HG03064 (cell line): ENCODE results near the gene CCNT1.
A peak's percentile ranks its signal among the peaks of the same experiment; 100 is the strongest.
"Not testable (repeated sequence)": the region's sequence is repeated elsewhere in the genome, so short reads cannot be mapped to it uniquely, and the experiment has no call there.

Source experiments
- ATAC-seq: cut with Tn5 transposase; IDR thresholded peaks from one replicate; pipeline ENCODE4 v1.9.1; 2021; ENCODE audit warnings: low read depth; ENCODE audit not compliant: unreplicated experiment

The CCNT1 gene

GRCh38 chr12:48716493-48717251, at the start of gene CCNT1:
CCNT1 (minus strand) TSS chr12:48716707; CDS start chr12:48716675, 32 bp downstream.
- ATAC-seq: peak; percentile 98

GRCh38 chr12:48765753-48766162, 49.3 kb upstream of the CCNT1 start:
- ATAC-seq: no peak

- no peak for ATAC-seq
Measured at GRCh38 chr12:48764521-48764920, 48.0 kb upstream of the CCNT1 start.

DNA sequence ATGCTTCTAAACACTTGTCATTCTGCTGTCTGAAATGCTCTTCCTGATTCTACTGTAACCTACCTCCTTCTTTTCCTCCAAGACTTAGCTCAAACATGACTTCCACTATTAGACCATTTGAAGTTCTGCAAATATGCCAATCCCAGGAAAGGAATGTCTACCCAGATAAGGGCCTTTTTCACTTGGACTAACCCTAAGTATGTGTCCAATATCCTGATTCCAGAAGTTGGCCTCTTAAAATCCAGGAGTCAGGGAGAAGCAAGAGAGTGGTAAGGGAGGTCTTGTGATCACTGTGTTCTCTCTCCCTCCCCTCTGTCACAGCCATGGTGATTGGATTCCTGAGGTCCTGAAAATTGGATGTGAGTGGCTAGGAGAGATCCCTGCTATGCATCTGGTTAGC, 42.2 kb upstream of the CCNT1 start:
- ATAC-seq: no peak

DNA sequence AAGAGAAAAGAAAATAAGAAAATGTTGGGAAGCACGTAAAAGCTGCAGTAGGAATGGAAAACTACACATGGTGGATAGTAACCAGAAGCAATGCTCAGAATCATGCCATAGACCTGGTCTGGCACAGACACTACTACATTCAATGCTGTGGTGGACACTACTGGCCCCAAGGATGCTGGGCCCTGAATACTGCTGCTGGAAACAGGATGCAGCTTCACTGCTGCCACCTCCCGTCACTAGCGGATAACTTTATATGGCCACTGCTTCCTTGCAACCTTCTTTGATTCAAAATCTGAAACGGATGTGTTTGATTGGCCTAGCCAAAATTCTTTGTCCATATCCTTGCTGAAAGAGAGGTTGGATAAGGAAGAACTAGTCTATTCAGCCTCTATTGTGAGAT, 41.7 kb upstream of the CCNT1 start:
- ATAC-seq: no peak

- ATAC-seq: no peak
Measured at GRCh38 chr12:48750769-48751356, 34.4 kb upstream of the CCNT1 start.

DNA sequence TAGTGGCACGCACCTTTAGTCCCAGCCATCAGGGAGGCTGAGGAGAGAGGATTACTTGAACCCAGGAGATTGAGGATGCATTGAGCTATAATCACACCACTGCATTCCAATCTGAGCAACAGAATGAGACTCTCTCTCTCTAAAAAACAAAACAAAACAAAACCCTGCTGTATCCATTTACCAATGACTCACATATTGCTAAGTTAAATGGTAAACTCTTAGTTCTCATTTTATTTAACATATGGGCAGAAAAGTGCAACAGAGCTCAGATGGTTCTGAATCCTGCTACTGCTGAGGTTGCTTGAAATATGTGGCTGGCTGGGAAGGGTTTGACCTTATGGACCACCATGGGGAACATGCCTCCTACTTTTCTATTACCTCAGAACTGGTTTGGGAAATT, 33.7 kb upstream of the CCNT1 start:
- ATAC-seq: no peak

- no peak for ATAC-seq
Measured at GRCh38 chr12:48744251-48745008, 27.9 kb upstream of the CCNT1 start.

DNA sequence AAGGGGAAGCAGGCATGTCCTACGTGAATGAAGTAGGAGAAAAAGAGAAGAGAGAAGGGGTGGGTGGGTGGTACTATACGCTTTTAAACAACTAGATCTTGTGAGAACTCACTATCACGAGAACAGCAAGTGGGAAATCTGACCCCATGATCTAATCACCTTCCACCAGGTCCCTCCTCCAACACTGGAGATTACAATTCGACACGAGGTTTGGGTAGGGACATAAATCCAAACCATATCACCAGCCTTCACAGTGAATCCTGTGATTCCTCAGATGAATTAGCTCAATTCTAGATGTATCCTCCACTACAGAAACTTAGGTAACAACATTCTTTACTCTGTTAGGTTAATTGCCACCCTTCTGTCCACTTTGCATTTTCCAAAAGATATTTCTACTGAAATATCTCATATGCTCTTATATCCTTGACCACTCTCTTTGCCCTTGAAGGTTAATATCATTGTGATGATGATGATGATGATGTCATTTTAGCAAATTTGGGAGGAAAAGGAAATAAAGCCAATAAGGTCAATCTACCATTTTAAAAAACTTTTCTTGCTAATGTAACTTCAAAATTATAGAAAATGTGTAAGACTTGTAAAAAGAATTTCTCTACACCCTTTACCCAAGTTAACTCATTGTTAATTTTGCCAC, 23.2 kb upstream of the CCNT1 start:
- ATAC-seq: no peak

DNA sequence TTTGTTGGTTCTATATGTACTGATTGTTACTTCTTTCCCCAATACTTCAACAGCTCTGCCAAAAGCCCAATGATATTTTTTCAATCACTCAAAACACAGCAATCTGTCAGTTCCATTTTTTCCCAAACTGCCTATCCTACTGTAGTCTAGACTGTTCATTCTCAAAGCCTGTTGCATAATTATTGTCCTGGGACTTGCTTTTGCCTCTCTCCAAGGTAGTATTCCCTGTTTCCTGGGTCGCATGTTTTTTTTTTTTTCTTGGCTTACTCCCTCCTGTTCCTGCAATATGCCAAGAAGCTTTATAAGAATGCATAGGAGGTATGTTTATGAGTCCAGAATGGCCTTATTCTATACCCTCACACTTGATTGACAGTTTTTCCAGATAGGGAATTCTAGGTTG, 19.9 kb upstream of the CCNT1 start:
- ATAC-seq: no peak

GRCh38 chr12:48728807-48729206, 12.3 kb upstream of the CCNT1 start:
- no peak for ATAC-seq

DNA sequence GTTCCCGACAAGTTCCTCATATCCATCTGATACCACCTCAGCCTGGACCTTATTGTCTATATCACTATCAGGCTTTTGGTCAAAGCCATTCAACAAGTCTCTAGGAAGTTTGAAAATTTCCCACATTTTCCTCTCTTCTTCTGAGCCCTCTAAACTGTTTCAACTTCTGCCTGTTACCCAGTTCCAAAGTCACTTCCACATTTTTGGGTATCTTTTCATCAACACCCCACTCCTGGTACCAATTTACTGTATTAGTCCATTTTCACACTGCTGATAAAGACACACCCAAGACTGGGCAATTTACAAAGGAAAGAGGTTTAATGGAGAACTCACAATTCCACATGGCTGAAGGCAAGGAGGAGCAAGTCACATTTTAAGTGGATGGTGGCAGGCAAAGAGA, 4.2 kb upstream of the CCNT1 start:
- not testable (repeated sequence) for ATAC-seq

- not testable (repeated sequence) for ATAC-seq
Measured at GRCh38 chr12:48720171-48720570, 3.7 kb upstream of the CCNT1 start.

DNA sequence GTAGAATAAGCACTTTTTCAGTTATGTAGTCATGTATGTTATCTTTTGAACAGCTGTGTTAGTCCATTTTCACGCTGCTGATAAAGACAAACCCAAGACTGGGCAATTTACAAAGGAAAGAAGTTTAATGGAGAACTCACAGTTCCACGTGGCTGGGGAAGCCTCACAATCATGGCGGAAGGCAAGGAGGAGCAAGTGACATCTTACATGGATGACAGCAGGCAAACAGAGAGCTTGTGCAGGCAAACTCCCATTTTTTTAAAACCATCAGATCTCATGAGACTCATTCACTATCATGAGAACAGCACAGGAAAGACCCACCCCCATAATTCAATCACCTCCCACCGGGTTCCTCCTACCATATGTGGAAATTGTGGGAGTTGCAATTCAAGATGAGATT, 2.5 kb upstream of the CCNT1 start:
- not testable (repeated sequence) for ATAC-seq

DNA sequence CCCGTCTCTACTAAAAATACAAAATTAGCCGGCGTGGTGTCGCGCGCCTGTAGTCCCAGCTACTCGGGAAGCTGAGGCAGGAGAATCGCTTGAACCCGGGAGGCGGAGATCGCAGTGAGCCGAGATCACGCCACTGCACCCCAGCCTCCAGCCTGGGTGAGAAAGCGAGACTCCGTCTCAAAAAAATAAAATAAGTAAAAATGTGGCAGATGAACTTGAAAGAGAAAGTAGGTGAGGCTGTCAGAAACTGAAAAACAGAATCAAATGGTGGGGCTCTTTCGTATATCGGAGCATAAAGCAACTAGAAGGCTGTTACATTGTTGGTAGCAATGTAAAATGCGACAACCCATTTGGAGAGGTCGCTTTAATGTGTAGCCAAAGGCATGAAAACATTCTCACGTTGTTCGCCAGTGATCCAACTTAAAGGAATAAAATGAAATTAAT, 767 bp upstream of the CCNT1 start:
- no peak for ATAC-seq

DNA sequence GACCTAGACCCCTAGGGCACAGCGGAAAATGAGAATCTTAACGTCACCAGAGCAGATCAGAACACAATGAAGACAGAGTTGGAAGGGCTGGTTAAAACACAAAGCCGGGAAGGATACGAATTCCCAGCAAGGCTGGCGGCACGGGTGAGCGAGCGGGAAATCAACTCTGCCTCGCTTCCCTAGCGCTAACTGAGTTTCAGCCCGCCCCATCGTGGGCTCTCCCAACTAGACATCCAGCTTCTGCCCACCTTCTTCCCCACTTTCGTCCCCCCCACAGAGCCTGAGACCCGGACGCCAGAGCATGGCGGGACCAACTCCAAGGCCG, 377 bp downstream of the CCNT1 start:
- ATAC-seq: no peak

DNA sequence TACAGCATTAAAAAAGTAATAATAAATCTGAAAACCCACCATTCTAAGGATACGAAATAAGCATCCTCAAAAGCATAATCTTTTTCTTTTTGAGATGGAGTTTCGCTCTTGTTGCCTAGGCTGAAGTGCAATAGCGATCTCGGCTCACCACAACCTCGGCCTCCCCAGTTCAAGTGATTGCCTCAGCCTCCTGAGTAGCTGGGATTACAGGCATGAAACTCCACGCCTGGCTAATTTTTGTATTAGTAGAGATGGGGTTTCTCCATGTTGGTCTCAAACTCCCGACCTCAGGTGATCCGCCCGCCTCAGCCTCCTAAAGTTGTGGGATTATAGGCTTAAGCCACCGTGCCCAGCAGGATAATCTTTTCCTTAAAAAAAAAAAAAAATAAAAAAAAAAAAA, 4.3 kb downstream of the CCNT1 start:
- no peak for ATAC-seq

DNA sequence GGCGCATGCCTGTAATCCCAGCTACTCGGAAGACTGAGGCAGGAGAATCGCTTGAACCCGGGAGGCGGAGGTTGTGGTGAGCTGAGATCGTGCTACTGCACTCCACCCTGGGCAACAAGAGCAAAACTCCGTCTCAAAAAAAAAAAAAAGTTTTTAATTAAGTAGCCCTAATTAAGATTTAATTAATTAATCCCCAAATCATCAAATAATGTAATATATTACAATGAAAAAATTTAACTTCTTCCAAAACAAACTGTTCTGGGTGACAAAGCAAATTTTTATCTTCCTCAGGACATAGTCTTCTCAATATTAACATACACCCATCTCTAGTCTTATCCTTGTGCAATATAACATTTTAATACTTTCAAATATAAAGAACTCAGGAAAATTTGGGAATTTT, 17.7 kb downstream of the CCNT1 start:
- not testable (repeated sequence) for ATAC-seq

- ATAC-seq: no peak
Measured at GRCh38 chr12:48696626-48697025, 19.9 kb downstream of the CCNT1 start.

DNA sequence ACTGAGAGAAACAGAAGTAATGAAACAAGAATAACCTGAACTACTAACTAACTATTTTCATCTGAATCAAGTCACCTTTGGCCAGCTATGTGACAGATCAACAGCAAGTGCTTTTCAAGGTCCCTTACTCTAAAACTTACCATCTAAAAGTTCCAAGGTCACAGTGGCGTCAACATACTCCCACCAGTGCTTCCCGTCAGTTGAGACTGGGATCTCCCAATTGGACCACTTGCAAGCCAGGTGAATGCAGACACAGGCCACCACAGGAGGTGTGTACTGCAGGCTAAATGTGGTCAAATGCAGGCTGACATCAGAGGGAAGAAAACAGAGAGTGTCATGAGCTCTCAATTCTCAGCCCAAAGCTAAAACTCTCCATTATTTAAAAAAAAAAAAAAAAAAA, 20.6 kb downstream of the CCNT1 start:
- ATAC-seq: no peak

- ATAC-seq: no peak
Measured at GRCh38 chr12:48694038-48694437, 22.5 kb downstream of the CCNT1 start.
